Liver (tissue), 2 donors: ENCODE results near the gene PCTP.

Source experiments
- GABPA ChIP-seq, 2 donors: IDR thresholded peaks in 1 of 2; conservative IDR thresholded peaks in 1 of 2; 2 replicates each; pipeline ENCODE4 v1.6.1; 2016; ENCODE audit warnings: antibody characterized with exemption in 2 of 2, mild to moderate bottlenecking in 1 of 2, moderate library complexity in 1 of 2
- TAF1 ChIP-seq: conservative IDR thresholded peaks from 2 replicates; pipeline ENCODE4 v1.6.1; 2016; ENCODE audit warnings: antibody characterized with exemption, mild to moderate bottlenecking
- donor health status: healthy.

DNA sequence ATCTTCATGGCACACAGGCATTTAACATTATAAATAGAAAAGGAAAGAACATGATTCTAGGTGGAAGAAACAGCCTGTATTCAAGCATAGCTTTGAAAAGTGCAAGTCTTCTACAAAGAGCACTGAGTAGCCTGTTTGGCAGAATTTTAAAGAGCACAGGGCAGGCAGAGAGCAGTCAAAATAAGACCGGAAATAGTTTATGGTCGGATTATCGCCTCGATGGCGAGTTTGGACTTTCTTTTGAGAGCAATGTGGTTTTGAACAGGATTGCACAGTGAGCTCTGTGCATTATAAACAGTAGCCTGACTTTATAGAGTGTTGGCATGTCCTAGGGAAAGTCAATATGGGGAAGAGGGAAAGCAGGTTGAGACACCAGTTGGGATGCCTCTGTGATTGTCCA, 22.0 kb upstream of the PCTP start:
- TF ChIP-seq GABPA (IDR thresholded peaks at IDR 0.05 in 1 of 2, conservative IDR thresholded peaks at IDR 0.05 in 1 of 2), result no peak
- no peak for TF ChIP-seq TAF1
